Upper lobe of left lung (tissue), 4 donors: ENCODE measurements around the gene RAF1.

Experiments
- POLR2A ChIP-seq, 4 donors: fragments of 450-650 bp; IDR thresholded peaks; one replicate each; pipeline ENCODE4 v1.5.1; 2016 to 2017; ENCODE audit warnings: antibody characterized with exemption in 4 of 4, mild to moderate bottlenecking in 2 of 4
- POLR2AphosphoS5 ChIP-seq, 2 donors: sonication (generic); formaldehyde crosslinking; IDR thresholded peaks; one replicate each; pipeline ENCODE4 v1.5.1; 2017; ENCODE audit warnings: antibody characterized with exemption in 2 of 2

DNA sequence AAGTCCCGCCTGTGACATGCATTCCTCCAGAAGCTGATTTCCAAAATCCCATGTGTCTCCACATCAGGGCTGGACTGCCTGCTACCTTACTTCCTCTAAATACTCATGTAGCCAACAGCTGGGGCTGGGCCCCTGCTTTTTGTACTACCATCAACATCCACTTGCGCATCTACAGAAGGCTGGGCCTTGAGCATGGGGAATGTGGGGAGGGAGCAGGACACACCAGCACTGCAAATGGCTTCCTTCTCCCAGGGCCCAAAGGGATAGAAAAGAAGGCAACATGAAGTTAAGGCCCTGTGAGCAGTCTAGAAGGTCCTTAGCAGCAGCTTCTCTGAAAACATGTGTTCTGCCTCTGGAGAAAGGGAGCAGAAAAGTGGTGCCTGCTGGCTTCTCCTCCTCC, 79.8 kb downstream of the RAF1 start:
- TF ChIP-seq POLR2A (IDR thresholded peaks at IDR 0.05) (no peak), POLR2AphosphoS5 (IDR thresholded peaks at IDR 0.05) (no peak)
